ENCODE results near the gene TECR. TPM values are rescaled to one million over a fixed set of nuclear protein-coding genes. Genes with fewer than 3 reads are reported as not detected.

The TECR gene
- total and polyA plus RNA-seq, 9 of the 15 experiments (the other 6 are each of a cell fraction or from before 2014, with no cell fraction given) = 29.3 to 211 (median 81.4) TPM

DNA sequence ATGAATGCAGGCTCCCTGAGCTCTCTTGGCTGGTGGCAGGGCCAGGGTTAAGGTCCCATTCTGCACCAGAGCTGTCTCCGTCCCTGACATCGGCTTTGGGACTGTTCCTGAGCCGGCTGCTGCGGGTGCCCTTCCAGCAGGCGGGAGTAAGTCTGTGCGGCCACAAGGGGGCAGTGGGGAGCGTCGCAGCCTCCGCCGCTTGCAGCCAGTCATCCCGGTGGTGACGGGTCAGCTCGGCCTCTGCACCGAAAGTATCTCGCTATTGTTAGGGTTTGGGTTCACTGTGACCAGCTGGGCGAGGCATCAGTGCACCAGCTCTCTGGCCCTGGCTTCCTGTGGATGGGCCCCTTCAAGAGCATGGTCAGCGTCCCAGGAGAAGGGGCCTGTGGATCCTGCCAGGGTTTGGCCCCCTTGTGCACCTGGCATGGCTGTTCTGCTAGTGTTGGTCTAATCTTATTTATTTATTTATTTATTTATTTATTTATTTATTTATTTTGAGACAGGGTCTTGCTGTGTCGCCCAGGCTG, 27.3 kb downstream of the TECR start (continued):
- TF ChIP-seq PYGO2 (tag; IDR thresholded peaks at IDR 0.05) (no peak), OTX1 (CRISPR knock-in tag; IDR thresholded peaks at IDR 0.05) (no peak), ZNF274 (IDR thresholded peaks at IDR 0.05; ENCODE audit: borderline replicate concordance, low read depth, low read length) (no peak), NUFIP1 (IDR thresholded peaks at IDR 0.05; ENCODE audit: partially characterized antibody) (no peak), HDAC8 (tag; IDR thresholded peaks at IDR 0.05) (no peak), JUND (IDR thresholded peaks at IDR 0.05; ENCODE audit: borderline replicate concordance, low read depth, low read length) (peak; percentile 62; the same call in 1 of the 2 replicates), JUND (tag; IDR thresholded peaks at IDR 0.05; ENCODE audit: borderline replicate concordance, low read depth, low read length) (peak; percentile 46; the same call in 1 of the 3 replicates), DNMT1 (IDR thresholded peaks at IDR 0.05) (no peak), POLR3G (IDR thresholded peaks at IDR 0.05; ENCODE audit: extremely low read depth, insufficient read length, insufficient replicate concordance) (no peak), NEUROD1 (IDR thresholded peaks at IDR 0.05; ENCODE audit: borderline replicate concordance, low read depth, low read length, partially characterized antibody) (no peak), RBBP5 (IDR thresholded peaks at IDR 0.05; ENCODE audit: borderline replicate concordance, insufficient read depth, low read length, poor library complexity, severe bottlenecking) (peak; percentile 61), ZZZ3 (IDR thresholded peaks at IDR 0.05) (no peak), SMARCC2 (IDR thresholded peaks at IDR 0.05; ENCODE audit: low read depth) (no peak), RBFOX2 (IDR thresholded peaks at IDR 0.05; ENCODE audit: low read depth, low read length) (no peak), ZC3H4 (CRISPR knock-in tag; IDR thresholded peaks at IDR 0.05; ENCODE audit: borderline replicate concordance) (no peak), ZBTB8A (IDR thresholded peaks at IDR 0.05; ENCODE audit: partially characterized antibody) (no peak)
- TF ChIP-seq, protein P1, sequence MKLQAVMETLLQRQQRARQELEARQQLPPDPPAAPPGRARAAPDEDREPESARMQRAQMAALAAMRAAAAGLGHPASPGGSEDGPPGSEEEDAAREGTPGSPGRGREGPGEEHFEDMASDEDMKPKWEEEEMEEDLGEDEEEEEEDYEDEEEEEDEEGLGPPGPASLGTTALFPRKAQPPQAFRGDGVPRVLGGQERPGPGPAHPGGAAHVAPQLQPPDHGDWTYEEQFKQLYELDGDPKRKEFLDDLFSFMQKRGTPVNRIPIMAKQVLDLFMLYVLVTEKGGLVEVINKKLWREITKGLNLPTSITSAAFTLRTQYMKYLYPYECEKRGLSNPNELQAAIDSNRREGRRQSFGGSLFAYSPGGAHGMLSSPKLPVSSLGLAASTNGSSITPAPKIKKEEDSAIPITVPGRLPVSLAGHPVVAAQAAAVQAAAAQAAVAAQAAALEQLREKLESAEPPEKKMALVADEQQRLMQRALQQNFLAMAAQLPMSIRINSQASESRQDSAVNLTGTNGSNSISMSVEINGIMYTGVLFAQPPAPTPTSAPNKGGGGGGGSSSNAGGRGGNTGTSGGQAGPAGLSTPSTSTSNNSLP (IDR thresholded peaks at IDR 0.05; ENCODE audit: borderline replicate concordance, low read depth, low read length) = no peak
- TF ChIP-seq, protein P2, sequence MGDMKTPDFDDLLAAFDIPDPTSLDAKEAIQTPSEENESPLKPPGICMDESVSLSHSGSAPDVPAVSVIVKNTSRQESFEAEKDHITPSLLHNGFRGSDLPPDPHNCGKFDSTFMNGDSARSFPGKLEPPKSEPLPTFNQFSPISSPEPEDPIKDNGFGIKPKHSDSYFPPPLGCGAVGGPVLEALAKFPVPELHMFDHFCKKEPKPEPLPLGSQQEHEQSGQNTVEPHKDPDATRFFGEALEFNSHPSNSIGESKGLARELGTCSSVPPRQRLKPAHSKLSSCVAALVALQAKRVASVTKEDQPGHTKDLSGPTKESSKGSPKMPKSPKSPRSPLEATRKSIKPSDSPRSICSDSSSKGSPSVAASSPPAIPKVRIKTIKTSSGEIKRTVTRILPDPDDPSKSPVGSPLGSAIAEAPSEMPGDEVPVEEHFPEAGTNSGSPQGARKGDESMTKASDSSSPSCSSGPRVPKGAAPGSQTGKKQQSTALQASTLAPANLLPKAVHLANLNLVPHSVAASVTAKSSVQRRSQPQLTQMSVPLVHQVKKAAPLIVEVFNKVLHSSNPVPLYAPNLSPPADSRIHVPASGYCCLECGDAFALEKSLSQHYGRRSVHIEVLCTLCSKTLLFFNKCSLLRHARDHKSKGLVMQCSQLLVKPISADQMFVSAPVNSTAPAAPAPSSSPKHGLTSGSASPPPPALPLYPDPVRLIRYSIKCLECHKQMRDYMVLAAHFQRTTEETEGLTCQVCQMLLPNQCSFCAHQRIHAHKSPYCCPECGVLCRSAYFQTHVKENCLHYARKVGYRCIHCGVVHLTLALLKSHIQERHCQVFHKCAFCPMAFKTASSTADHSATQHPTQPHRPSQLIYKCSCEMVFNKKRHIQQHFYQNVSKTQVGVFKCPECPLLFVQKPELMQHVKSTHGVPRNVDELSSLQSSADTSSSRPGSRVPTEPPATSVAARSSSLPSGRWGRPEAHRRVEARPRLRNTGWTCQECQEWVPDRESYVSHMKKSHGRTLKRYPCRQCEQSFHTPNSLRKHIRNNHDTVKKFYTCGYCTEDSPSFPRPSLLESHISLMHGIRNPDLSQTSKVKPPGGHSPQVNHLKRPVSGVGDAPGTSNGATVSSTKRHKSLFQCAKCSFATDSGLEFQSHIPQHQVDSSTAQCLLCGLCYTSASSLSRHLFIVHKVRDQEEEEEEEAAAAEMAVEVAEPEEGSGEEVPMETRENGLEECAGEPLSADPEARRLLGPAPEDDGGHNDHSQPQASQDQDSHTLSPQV (IDR thresholded peaks at IDR 0.05) = no peak
- TF ChIP-seq, protein P3, sequence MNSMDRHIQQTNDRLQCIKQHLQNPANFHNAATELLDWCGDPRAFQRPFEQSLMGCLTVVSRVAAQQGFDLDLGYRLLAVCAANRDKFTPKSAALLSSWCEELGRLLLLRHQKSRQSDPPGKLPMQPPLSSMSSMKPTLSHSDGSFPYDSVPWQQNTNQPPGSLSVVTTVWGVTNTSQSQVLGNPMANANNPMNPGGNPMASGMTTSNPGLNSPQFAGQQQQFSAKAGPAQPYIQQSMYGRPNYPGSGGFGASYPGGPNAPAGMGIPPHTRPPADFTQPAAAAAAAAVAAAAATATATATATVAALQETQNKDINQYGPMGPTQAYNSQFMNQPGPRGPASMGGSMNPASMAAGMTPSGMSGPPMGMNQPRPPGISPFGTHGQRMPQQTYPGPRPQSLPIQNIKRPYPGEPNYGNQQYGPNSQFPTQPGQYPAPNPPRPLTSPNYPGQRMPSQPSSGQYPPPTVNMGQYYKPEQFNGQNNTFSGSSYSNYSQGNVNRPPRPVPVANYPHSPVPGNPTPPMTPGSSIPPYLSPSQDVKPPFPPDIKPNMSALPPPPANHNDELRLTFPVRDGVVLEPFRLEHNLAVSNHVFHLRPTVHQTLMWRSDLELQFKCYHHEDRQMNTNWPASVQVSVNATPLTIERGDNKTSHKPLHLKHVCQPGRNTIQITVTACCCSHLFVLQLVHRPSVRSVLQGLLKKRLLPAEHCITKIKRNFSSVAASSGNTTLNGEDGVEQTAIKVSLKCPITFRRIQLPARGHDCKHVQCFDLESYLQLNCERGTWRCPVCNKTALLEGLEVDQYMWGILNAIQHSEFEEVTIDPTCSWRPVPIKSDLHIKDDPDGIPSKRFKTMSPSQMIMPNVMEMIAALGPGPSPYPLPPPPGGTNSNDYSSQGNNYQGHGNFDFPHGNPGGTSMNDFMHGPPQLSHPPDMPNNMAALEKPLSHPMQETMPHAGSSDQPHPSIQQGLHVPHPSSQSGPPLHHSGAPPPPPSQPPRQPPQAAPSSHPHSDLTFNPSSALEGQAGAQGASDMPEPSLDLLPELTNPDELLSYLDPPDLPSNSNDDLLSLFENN (IDR thresholded peaks at IDR 0.05; ENCODE audit: low read depth in 2 of 2, low read length in 2 of 2) = no peak
